Astrocyte (in vitro differentiated cells and primary cell): ENCODE results near the gene PPP2R3C.

ENCODE experiments used
- CTCF ChIP-seq: IDR thresholded peaks from 2 replicates; pipeline ENCODE4 v1.5.1; 2011; ENCODE audit warnings: low read depth, mild to moderate bottlenecking, inconsistent platforms, low read length, moderate library complexity; ENCODE audit not compliant: insufficient read depth
- EZH2 ChIP-seq: IDR thresholded peaks from 2 replicates; pipeline ENCODE4 v1.6.1; 2012; ENCODE audit warnings: mild to moderate bottlenecking, low read length, inconsistent platforms; ENCODE audit not compliant: insufficient read depth

GRCh38 chr14:35043046-35043445 is 78.7 kb downstream of the PPP2R3C start:
- TF ChIP-seq CTCF = no peak
- no peak for TF ChIP-seq EZH2
